ENCODE data around the gene NAA35. TPM values are rescaled to one million over a fixed set of nuclear protein-coding genes. Genes with fewer than 3 reads are reported as not detected.
"Not testable (repeated sequence)": the region's sequence is repeated elsewhere in the genome, so short reads cannot be mapped to it uniquely, and the experiment has no call there.

Gene NAA35
- total RNA-seq, 1 experiment from 2014 or later = 13.6 TPM

DNA sequence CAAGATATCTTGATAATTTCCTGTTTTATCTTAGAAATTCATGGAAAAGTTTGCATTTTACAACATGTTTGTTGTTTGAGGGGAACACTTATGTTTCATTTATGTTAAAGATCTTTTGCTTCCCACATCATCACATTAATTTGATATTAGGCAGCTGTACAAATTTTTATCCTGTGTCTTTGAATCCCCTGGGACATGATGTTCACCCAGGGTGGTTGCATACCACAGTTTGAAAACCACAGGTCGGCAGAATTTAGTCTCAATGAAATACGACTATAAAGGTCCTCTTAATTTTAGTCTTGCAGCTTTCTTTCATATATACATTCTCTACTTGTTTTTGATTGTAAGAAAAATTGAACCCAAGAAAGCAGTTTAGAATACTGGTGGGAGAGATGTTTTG is 3.7 kb downstream of the NAA35 start:
- DNase-seq (ENCODE audit: low read depth) = no peak

DNA sequence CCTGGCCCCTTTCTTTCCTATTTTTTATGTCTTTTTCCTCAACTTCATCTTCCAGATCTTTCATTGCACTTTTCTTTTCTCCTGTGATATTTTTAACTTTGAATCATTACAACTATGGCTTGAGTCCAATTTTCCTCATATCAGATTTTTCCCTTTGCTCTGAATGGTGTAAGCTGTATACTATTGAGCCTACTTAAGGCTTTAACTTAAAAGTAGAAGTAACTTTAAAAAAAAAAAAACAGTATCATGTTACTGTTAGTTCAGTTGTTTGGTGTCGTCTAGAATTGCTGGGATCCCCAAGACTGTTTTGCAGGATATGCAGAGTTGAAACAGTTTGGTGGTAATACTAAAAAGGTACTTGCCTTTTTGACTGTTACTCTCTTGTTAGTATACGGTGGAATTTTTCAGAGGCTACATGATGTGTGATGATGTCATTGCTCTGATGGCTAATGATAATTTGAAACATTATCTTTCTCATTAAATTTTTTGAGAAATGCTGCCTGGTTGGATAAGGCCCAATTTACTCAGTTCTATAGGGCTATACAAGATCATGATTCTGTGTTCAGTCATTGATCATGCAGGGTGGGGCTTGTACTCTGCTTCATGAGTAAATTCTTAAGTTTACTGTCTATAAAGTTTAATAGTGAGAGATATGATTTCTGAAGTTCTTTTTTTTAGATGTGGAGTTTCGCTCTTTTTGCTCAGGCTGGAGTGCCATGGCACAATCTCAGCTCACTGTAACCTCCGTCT is 8.8 kb downstream of the NAA35 start:
- no peak for DNase-seq (ENCODE audit: low read depth)

GRCh38 chr9:85959955-85960354 is 19.0 kb downstream of the NAA35 start:
- DNase-seq (ENCODE audit: low read depth) = no peak

DNA sequence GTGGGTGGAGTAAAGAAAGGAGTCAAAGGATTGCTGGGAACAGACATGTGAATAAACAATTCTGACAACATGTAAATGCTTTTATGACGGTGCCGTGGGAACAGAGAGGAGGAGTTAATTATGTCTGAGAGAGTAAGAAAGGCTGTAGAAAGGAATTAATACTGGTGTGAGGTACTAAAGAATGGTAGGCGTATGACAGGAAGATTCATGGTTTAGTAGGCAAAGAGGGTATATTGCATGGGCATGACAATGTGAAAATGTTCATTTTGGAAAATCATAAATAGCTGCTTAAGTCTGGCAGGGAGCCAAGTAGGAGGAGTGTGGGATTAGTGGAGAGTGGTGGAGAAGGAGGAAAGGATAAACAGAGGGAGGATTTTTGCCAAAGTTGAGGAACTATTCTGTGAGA is 19.7 kb downstream of the NAA35 start:
- DNase-seq (ENCODE audit: low read depth) = no peak

DNA sequence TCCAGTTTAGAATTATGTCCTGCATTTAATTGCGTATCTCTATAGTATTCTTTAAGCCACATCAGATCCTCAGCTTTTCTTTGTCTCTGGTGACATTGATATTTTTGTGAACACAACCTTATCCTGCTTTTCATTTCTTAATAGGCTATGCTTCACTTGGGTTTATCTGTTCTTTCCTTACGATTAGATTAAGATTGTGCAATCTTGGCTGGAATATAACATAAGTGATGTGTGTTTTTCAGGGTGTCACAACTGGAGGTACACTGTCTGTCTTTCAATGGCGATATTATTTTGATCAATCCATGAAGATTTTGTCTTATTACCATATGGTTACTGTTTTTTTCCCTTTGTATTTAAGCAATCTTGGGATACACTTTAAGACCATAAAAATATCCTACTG is 23.6 kb downstream of the NAA35 start:
- DNase-seq (ENCODE audit: low read depth) = no peak

DNA sequence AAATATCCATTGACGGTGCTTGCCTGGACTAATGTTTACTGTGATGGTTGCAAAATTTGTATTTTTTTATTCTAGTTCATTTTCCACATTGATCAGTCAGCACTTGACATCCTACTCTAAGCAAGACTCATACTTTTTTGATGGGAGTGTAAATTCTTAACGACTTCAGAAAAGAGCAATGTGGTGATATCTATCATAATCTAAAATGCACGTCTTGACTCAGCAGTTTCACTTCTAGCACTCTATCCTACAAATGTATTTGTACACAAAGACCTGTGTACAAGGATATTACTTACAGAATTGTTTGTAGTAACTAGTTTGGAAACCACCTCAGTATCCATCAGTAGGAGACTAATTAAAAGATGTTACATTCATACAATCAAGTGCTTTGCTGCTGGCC is 24.0 kb downstream of the NAA35 start:
- DNase-seq (ENCODE audit: low read depth) = no peak

GRCh38 chr9:85969727-85970126 is 28.8 kb downstream of the NAA35 start:
- DNase-seq (ENCODE audit: low read depth) = no peak

- DNase-seq (ENCODE audit: low read depth) = no peak
Measured at GRCh38 chr9:85971731-85972130, 30.8 kb downstream of the NAA35 start.

- DNase-seq (ENCODE audit: low read depth) = no peak
Measured at GRCh38 chr9:85973238-85973637, 32.3 kb downstream of the NAA35 start.

GRCh38 chr9:85974055-85974547 is 33.2 kb downstream of the NAA35 start:
- not testable (repeated sequence) for DNase-seq (ENCODE audit: low read depth)

- no peak for DNase-seq (ENCODE audit: low read depth)
Measured at GRCh38 chr9:85978496-85978895, 37.5 kb downstream of the NAA35 start.

- no peak for DNase-seq (ENCODE audit: low read depth)
Measured at GRCh38 chr9:85981369-85981768, 40.4 kb downstream of the NAA35 start.

GRCh38 chr9:85984457-85984856 is 43.5 kb downstream of the NAA35 start:
- DNase-seq (ENCODE audit: low read depth) = no peak

DNA sequence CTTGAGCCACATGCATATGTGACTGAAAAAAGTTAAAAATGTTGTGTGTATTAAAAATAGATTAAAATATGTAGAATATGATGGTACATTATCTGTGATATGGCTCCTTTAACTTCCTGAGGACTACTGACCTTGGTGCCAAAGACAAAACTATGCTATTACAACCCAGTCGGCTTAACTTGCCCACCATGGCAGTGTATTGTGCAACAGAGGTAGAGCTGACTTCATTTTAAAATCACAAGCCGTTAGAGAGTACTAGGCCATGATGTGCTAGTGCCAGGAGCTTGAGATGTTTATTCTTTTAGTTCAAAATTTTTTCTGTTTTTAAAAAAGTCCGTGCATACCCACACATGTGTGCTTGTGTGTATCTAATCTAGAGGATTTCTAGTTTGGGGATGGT is 46.3 kb downstream of the NAA35 start:
- no peak for DNase-seq (ENCODE audit: low read depth)

DNA sequence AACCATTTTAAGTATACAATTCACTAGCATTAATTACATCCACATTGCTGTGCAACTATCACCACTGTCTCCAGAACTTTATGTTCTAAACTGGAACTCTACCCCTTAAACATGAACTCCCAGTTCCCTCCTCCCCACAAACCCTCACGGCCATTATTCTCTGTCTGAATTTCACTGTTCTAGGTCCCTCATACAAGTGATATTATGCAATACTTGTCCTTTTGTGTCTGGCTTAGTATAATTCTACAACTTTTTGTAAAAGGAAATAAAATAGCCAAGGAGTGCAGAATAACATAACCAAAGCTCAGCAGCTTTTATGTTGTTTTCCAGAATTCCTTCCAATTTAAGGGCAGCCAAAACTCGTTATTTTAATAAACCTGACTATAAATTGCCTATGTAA is 53.2 kb downstream of the NAA35 start:
- DNase-seq (ENCODE audit: low read depth) = no peak

DNA sequence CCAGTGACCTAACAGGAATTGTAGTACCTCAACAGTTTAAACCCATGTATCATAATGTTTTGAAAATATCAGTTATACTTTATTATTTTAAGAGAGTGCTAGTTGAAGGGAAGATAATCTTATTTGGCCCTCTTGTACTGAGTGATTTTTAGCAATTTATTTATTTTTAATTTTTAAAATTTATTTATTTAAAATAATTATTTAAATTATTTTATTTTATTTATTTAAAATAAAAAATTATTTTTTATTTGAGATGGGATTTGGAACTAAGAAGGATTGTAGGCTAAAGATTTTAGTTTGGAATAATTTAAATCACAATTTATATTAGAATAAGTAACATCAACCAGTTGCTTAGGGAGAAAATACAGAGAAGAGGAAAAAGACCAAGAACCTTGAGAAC is 54.2 kb downstream of the NAA35 start:
- DNase-seq (ENCODE audit: low read depth) = no peak

DNA sequence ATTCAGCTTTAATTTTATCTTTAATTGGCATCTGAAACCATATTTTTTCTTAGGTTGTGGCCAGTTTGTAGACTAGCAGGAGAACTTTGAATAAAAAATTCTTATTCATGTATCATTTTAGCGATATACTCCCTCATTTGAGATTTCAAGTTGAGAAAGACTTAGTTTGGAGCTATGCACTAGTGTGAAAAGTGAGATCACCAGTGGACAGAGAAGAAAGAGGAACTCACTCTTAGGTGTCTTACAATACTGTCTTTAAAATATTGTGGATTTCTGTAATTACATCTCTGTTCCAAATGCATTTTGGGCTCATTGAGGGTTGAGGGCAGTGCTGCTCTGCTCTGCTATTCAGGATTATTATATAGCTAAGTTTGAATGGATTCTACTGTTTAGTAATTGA is 54.7 kb downstream of the NAA35 start:
- DNase-seq (ENCODE audit: low read depth) = no peak

DNA sequence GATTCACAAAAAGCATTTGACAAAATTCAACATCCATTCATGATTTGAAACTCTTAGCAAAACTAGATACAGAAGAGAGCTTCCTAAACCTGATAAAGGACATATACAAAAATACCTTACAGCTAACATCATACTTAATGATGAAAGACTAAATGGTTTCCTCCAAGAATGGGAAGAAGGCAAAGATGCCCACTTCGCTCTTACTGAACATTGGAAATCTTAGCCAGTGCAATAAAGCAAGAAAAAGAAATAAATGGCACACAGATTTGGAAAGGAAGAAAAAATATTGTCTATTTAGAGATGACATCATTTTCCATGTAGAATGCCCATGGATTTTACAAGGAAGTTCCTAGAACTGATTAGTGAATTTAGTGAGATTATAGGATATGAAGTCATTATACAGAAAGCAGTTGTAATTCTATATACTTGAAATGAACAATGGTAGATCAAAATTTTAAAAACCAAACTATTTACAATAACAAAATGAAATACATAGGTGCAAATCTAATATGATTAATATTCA is 64.4 kb downstream of the NAA35 start:
- DNase-seq (ENCODE audit: low read depth) = no peak

GRCh38 chr9:86009133-86009532 is 68.2 kb downstream of the NAA35 start:
- DNase-seq (ENCODE audit: low read depth) = no peak

DNA sequence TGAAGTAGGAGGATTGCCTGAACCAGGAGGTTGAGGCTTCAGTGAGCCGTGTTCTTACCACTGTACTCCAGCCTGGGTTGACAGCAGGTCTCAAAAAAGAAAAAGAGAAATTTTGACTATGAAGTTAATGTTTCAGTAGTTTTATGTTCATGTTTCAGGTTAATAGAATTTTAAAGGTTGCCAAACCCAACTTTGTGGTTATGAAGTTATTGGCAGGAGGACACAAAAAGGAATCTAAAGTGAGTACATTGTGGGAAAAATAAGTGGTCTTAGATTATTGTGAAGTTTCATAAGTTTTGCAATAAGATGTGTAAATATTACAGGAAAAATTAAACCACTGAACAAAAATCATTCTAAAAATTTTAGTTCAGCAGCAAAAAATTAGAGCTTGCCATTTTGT is 79.8 kb downstream of the NAA35 start:
- no peak for DNase-seq (ENCODE audit: low read depth)

DNA sequence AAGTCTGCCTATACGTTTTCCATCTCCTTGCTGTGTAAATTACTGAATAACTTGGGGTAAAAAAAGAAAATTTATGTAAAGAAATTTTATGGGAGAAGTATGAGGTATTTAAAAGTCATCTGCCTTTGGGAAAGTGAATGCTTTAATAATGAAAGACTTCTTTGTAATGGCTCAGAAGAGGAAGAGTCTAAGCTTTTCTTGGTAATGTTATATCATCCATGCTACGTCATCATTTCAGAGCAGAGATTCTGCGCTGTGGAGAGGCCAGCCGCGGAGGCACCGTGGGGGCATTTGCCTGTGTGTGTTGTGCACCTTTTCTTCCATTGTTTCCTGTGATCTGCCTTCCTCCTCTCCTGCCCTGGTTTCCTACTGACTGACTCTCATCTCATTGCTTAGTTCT is 80.2 kb downstream of the NAA35 start:
- DNase-seq (ENCODE audit: low read depth) = no peak

DNA sequence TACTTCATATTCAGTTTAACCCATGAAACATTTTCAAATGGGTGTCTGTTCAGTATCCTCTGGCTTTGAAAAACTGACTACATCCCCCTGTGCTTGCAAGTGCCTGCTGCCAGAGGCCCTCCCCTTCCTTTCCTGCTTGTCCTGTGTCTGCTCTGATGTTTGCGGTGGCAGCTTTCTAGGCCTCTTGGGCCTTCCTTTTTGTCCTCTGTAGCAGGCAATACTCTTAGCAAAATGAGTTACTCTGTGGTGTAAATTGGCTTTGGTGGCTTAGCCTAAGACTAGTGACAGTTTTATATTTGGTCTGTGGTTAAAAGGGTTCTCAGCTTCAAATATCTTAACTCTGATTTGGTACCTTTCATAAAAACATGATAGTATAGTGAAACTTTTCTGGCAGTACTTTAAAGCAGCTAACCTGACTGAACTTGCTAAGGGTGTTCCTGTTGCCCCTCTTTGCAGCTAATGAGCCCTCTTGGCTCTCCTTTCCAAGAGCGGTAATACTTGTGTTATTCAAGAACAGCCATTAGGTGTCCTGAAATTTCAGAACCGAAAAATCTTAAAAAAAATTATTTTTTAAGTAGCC is 81.8 kb downstream of the NAA35 start:
- no peak for DNase-seq (ENCODE audit: low read depth)

DNA sequence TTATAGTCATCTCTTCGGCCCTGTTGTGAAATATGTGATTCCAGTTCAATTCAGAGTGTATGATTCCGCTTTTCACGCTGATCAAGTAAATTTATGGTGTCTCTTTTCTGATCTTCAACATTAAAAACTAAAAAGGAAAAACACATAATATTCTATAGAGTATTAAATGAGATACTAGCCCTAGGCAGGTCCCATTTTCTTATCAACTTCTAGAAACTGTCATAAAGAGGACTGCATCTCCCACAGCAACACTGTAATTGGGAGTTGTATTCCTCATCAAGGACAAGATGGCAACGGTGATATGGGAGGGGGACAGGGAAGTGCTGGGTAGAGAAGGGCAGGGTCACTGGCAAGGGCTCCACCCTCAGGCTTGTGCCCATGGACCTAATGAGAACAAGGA is 86.8 kb downstream of the NAA35 start:
- DNase-seq (ENCODE audit: low read depth) = no peak
